Stimulated activated CD4-positive, alpha-beta T cell treated with anti-CD3 and anti-CD28 coated beads, Interleukin-12 subunit alpha, Interleukin-12 subunit beta, amount 100 ng/mL, for 48 hours (primary cell): Measurements from ENCODE around the gene LRRC72.
"Not testable (repeated sequence)": the region's sequence is repeated elsewhere in the genome, so short reads cannot be mapped to it uniquely, and the experiment has no call there.

Source experiments
- DNase-seq, 3 donors: peaks; one replicate each; pipeline ENCODE4 v3.0.0-alpha.2; 2020; ENCODE audit warnings: low read depth in 2 of 3, low spot score in 1 of 3

Gene LRRC72

DNA sequence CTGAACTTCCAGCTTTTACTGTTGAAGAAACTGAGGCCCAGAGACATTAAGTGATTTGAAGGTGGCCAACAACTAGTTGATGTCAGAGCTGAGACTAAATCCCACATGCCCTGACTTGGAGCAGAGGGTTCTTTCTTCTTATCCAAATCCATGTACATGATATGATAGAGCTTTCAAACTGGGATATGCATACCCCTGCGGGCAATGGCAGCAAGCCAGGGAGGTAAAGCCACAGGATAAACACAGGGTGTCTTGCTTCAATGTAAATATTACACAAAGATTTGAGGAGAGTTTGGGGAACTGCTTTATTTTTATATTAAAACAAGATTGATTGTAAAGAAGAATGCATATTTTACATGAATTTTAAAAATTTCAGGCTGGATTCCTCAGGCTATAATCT is 2.3 kb upstream of the LRRC72 start:
- no peak for DNase-seq

DNA sequence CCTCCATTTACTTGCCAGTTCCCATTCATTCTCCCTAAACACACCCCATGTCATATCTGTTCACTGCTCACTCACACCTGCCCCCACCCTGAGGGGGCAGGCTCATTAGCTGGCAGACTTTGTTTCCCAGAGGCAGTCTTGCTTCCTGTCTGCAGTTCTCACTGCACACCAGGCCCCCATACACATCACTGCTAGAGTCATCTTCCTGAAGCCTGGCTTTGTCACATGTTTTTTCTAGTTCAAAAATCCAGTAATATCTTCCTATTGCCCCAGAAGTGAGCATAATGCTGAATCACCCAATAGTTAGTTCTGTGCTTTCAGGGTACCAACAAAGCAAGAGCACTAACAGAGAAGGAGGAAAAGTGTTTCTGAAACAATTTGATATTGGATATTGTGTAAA is 1.9 kb downstream of the LRRC72 start:
- no peak for DNase-seq

DNA sequence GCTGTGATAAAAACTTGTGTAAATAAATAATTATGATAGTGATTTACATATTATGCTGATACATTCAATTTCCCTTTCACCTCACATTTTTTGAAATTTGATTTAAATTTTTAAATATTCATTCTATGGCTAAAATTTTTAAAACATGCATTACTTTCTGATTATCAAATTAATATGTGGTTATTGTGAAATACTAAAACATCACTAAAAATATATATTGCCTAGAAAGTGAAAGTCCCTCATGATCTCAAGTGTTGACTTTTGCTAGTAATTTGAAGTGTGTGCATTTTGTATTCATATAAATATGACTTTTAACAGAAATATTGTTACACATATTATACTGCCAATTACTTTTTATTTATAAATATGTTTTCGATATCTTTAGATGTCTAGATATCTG is 3.1 kb downstream of the LRRC72 start:
- DNase-seq: no peak

- DNase-seq: no peak
Measured at GRCh38 chr7:16531707-16532106, 5.1 kb downstream of the LRRC72 start.

DNA sequence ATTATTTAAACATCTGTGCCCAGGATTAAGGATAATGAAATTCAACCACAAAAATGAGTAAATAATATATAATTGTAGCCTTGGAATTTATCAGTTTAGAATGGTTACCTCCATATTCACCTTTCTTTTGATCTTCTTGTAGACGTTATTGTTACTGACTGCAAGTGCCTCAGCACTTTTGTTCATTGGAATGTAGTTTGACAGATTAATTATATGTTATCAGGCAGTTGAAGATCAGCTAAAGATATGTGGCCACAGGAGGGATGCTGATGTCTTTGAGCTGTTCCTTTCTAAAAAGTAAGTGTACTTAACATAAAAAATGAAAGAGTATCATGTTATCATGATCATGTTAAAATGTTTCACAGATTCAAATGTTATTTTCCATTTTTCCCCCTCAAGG is 5.6 kb downstream of the LRRC72 start:
- DNase-seq: no peak

GRCh38 chr7:16535500-16535899 is 8.9 kb downstream of the LRRC72 start:
- DNase-seq: no peak

DNA sequence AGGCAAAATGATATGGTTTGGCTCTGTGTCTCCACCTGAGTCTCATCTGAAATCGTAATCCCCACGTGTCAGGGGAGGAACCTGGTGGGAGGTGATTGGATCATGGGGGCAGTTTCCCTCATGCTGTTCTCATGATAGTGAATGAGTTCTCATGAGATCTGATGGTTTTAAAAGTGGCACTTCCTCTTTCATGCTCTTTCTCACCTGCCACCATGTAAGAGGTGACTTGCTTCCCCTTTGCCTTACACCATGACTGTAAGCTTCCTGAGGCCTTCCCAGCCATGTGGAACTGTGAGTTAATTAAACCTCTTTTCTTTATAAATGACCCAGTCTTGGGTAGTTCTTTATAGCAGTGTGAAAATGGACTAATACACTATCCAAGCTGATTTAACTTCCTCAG is 13.9 kb downstream of the LRRC72 start:
- not testable (repeated sequence) for DNase-seq

- DNase-seq: no peak
Measured at GRCh38 chr7:16542401-16542800, 15.8 kb downstream of the LRRC72 start.

- no peak for DNase-seq
Measured at GRCh38 chr7:16543456-16543855, 16.8 kb downstream of the LRRC72 start.

- no peak for DNase-seq
Measured at GRCh38 chr7:16546921-16547505, 20.4 kb downstream of the LRRC72 start.

DNA sequence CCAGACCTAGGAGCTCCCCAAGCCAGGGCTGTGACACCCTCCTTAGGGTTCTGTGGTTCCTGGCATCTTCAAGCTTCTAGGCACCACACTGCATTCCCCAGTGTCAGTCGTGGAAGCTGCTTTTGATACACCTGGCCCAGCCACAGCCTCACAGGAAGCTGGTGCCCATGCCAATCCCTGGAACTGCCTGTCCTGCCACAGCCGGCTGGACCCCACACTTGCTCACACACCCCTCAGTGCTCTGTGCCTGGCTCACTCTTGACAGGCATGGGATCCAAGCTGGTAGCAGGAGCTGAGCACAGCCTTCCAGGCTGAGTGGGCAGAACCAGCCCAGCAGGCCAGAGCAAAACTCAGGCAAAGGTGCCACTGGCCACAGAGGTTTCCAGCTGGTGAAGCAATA is 21.8 kb downstream of the LRRC72 start:
- no peak for DNase-seq

GRCh38 chr7:16550671-16551070 is 24.0 kb downstream of the LRRC72 start:
- no peak for DNase-seq

GRCh38 chr7:16554518-16555236 is 28.1 kb downstream of the LRRC72 start:
- DNase-seq: no peak

DNA sequence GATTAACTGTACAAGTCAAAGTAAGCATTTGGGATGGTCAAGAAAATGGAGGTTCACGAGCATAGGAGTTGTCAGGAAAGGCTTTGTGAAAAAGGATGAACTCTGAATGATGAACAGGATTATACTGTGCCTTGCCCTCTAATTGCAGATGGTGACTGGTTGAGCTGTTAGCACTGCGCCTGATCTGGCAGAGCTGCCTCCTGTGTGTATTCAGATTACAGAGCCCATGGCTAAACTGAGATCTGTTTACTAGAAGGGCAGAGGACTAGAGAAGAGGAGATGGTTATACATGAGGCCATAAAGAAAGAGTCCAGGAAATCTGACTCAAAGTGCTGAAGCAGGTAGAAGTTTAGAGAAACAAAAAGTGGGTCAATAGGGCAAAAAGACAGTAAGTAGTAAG is 29.7 kb downstream of the LRRC72 start:
- DNase-seq: no peak

GRCh38 chr7:16558761-16559302 is 32.2 kb downstream of the LRRC72 start:
- DNase-seq: no peak

DNA sequence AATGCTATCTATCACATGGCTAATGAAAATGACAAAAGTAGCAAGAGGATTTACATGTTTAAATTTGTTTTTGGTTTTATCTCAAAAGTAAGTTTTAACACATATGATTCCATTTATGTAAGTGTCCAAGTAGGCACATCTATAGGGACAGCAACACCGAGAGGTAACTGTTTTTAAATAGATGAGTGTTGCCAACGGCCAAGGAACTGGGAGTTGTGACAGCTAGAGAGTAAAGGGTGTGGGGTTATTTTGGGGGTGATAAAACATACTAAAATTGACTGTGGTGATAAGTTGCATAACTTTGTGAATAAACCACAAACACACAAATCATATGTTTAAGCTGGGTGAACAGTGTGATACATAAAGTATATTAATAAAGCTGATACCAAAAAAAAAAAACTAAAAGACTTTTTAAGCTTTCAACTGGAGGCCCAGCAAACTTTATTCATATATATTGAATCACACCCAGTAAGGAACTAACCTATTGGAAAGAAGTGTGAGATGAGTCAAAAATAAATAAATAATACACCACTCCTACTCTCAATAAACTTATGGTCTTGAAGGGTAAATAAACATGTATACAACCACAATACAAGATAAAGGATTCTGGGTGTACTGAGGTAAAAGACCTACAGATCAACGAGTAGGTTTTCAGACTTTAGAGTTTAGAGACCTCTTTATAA is 33.0 kb downstream of the LRRC72 start:
- DNase-seq: no peak

DNA sequence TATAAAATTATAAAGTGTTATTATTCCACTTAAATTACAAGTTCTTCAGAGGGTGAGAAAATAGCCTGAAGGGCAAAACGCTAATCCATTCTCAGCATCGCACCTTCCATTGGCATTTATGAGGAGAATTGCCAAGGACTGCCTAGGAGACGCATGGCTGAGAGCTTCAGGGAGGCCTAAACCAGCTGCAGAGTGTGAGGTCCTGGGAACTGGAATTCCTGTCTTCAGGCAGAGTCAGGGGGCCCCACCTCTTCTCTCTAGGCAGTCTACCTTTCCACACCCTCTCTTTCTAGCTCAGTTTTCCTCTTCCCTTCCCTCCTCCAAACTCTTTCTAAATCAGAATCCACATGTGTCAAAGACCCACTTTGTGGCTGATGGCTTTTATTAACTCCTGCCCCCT is 35.3 kb downstream of the LRRC72 start:
- no peak for DNase-seq

DNA sequence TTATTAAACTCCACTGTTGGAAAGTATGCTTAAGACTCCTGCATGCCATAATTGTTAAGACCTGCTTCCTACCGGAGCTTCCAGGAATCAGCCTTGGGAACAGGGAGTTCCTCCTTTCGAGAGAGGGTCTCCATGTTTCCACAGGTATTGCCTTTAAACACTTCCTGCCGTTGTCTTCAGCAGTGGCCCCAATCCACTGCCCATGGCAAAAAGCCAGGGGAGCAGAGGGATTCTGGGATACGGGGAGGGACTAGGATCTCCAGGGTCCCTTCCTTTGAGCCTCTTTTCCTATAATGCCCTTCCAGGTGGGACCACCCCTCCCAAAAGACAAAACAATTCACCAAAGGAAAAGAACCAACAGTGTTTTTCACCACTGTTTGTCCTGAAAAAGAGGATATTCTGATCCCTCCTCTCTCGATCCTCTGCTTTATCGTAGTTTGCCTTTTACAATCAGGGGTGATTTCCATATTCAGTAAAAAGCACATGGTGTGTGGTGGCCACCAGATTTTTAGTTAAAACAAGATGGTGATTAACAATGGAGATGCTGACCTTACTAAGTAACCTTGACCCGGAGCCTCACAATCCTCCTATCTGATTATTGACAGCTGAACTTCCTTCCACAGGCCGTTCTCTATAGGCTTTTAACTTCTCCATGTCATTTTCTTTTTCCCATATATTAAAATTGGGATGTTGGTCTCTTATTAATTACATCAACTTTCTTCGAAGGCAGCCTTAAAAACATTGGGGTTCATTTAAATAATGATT is 36.0 kb downstream of the LRRC72 start:
- DNase-seq: no peak

GRCh38 chr7:16563281-16564022 is 36.8 kb downstream of the LRRC72 start:
- DNase-seq: no peak

- no peak for DNase-seq
Measured at GRCh38 chr7:16564023-16564380, 37.4 kb downstream of the LRRC72 start.

DNA sequence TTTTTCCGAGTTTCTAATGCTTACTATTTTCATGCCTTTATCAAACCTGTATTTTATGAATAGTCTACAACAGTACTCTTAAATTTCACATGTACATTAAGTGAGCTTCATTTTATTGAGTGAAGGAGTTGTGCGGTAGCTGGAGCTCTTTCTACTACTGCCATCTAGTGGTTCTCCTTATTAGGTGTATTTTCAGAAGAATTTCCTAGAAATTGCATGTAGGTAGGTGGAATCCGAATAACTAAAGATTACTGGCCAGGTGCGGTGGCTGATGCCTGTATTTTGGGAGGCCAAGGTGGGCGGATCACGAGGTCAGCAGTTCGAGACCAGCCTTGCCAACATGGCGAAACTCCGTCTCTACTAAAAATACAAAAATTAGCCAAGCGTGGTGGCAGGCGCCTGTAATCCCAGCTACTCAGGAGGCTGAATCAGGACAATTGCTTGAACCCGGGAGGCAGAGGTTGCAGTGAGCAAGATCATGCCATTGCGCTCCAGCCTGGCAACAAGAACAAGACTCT is 38.3 kb downstream of the LRRC72 start:
- no peak for DNase-seq
